Panc1 (cell line): ENCODE data around the gene IGF2R. TPM values are rescaled to one million over a fixed set of nuclear protein-coding genes. Genes with fewer than 3 reads are reported as not detected.

Experiments used
- ATAC-seq: fragments of 200-7000 bp; cut with Tn5 transposase; 2 replicates; pipeline ENCODE4 v1.9.1; 2020; ENCODE audit warnings: mild to moderate bottlenecking, moderate library complexity
- BruUV-seq: library from RNA; stranded (reverse); fragments of 400-500 nt; replicated peaks from 2 replicates; lab custom pipeline; 2021; lab: Mats Ljungman, UMichigan
- CTCF ChIA-PET: fragments of 300-600 bp; sonication (Branson Sonifier 250); formaldehyde crosslinking; loops from one replicate; lab custom pipeline; 2022; ENCODE audit warnings: antibody characterized with exemption; lab: Charles Lee
- POLR2A ChIA-PET: fragments of 300-600 bp; sonication (Branson Sonifier 250); formaldehyde crosslinking; loops from one replicate; lab custom pipeline; 2022; ENCODE audit warnings: antibody characterized with exemption; lab: Charles Lee
- DNase-seq: peaks from one replicate; pipeline ENCODE4 v3.0.0-alpha.2; 2010; ENCODE audit warnings: low read depth, low spot score
- H3K27ac ChIP-seq: 2 replicates; pipeline ENCODE4 v1.5.1; 2011; ENCODE audit warnings: mild to moderate bottlenecking, low read length, inconsistent platforms
- H3K27me3 ChIP-seq: fragments of 200-500 bp; sonication (Bioruptor generic); 2 replicates; pipeline ENCODE4 v1.6.0; 2014; ENCODE audit warnings: low read length, inconsistent platforms; ENCODE audit not compliant: control insufficient read depth, insufficient read depth
- H3K36me3 ChIP-seq: fragments of 200-500 bp; sonication (Bioruptor generic); 2 replicates; pipeline ENCODE4 v1.5.1; 2014; ENCODE audit warnings: inconsistent platforms, mild to moderate bottlenecking, low read length, moderate library complexity; ENCODE audit not compliant: control insufficient read depth, insufficient read depth
- H3K4me1 ChIP-seq: 2 replicates; pipeline ENCODE4 v1.5.1; 2011; ENCODE audit warnings: inconsistent platforms, mild to moderate bottlenecking, low read length, moderate library complexity; ENCODE audit not compliant: control insufficient read depth, insufficient read depth
- H3K4me3 ChIP-seq, 2 experiments: 2 replicates each; pipeline ENCODE4 v1.5.1; 2011 to 2012; ENCODE audit warnings: low read depth in 2 of 2, low read length in 2 of 2, mild to moderate bottlenecking in 2 of 2, inconsistent platforms in 1 of 2, moderate library complexity in 1 of 2
- H3K9me3 ChIP-seq: fragments of 200-500 bp; sonication (Bioruptor generic); 2 replicates; pipeline ENCODE4 v1.5.1; 2014; ENCODE audit warnings: low read depth, mild to moderate bottlenecking, inconsistent platforms, low read length, moderate library complexity; ENCODE audit not compliant: control insufficient read depth, insufficient read depth
- POLR2AphosphoS5 ChIP-seq: IDR thresholded peaks from 2 replicates; pipeline ENCODE4 v1.6.1; 2012; ENCODE audit warnings: mild to moderate bottlenecking, low read depth, low read length, moderate library complexity
- SIN3A ChIP-seq: IDR thresholded peaks from 2 replicates; pipeline ENCODE4 v1.6.1; 2012; ENCODE audit warnings: low read depth, mild to moderate bottlenecking, low read length, moderate library complexity, borderline replicate concordance; ENCODE audit not compliant: insufficient read depth
- TCF7L2 ChIP-seq: IDR thresholded peaks from 2 replicates; pipeline ENCODE4 v1.6.1; 2011; ENCODE audit warnings: mild to moderate bottlenecking, low read depth, low read length, inconsistent platforms
- in situ Hi-C: cut with HindIII; loops from 2 replicates; pipeline ENCODE4 v1.10.0; 2016; ENCODE audit warnings: low sequenced_read_pairs, low pct_unique_long_range_greater_than_20kb
- intact Hi-C: fragments of 100-400 bp; cut with micrococcal nuclease; formaldehyde crosslinking; loops from one replicate; pipeline ENCODE4 v1.10.0; 2022; ENCODE audit not compliant: unreplicated experiment
- total RNA-seq: library from RNA; stranded (reverse); gene quantifications from one replicate; pipeline ENCODE4 v1.2.1, GENCODE V29; 2021; ENCODE audit not compliant: unreplicated experiment
- TF ChIP-seq, protein P1 (sequence below), 2 experiments: IDR thresholded peaks; 2 replicates each; pipeline ENCODE4 v1.6.1; 2011 to 2012; ENCODE audit warnings: low read depth in 2 of 2, control low read depth in 1 of 2, low read length in 1 of 2, mild to moderate bottlenecking in 1 of 2, moderate library complexity in 1 of 2; ENCODE audit not compliant: insufficient read depth in 1 of 2
- TF ChIP-seq, protein P2 (sequence below): fragments of 450-650 bp; IDR thresholded peaks from 2 replicates; pipeline ENCODE4 v1.5.1; 2017; ENCODE audit warnings: mild to moderate bottlenecking

Gene IGF2R
- total RNA-seq, 1 experiment from 2014 or later: 163 TPM

DNA sequence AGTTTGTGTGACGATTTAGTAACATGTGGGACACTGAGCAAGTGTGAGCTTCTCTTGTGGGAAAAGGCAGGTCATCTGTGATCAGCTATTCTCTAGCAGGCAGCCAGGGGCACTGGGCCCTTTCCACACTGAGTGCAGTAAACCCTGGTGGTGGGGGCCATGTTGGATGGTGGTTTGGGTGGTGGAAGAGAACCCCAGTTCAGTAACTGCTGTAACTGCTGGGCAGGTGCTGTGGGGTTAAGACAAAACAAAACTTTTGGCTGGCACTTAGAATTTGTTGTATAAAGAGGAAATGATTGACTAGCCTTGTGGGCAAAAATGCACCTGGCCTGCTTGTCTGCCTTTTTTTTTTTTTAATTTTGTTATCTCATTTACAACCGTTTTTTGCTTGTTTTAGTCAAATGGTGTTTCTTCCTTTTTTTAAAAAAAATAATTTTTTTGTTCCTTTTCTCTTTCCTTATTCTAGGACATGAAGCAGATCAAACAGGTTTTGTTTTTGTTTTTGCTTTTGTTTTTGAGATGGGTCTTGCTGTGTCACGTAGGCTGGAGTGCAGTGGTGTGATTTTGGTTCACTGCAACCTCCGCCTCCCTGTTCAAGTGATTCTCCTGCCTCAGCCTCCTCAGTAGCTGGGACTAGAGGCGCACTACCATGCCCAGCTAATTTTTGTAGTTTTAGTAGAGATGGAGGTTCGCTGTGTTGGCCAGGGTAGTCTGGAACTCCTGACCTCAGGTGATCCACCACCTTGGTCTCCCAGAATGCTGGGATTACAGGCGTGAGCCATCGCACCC, 59.8 kb downstream of the IGF2R start:
- H3K27me3 ChIP-seq: no peaks in the 10 kb centered on the region
- CTCF ChIA-PET: interaction anchor here (0.7 kb wide), 1 partner anchor 49 kb away, joined by 5 read pairs; no protein-coding TSS in a partner anchor
- TF ChIP-seq, protein P1, sequence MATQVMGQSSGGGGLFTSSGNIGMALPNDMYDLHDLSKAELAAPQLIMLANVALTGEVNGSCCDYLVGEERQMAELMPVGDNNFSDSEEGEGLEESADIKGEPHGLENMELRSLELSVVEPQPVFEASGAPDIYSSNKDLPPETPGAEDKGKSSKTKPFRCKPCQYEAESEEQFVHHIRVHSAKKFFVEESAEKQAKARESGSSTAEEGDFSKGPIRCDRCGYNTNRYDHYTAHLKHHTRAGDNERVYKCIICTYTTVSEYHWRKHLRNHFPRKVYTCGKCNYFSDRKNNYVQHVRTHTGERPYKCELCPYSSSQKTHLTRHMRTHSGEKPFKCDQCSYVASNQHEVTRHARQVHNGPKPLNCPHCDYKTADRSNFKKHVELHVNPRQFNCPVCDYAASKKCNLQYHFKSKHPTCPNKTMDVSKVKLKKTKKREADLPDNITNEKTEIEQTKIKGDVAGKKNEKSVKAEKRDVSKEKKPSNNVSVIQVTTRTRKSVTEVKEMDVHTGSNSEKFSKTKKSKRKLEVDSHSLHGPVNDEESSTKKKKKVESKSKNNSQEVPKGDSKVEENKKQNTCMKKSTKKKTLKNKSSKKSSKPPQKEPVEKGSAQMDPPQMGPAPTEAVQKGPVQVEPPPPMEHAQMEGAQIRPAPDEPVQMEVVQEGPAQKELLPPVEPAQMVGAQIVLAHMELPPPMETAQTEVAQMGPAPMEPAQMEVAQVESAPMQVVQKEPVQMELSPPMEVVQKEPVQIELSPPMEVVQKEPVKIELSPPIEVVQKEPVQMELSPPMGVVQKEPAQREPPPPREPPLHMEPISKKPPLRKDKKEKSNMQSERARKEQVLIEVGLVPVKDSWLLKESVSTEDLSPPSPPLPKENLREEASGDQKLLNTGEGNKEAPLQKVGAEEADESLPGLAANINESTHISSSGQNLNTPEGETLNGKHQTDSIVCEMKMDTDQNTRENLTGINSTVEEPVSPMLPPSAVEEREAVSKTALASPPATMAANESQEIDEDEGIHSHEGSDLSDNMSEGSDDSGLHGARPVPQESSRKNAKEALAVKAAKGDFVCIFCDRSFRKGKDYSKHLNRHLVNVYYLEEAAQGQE (IDR thresholded peaks at IDR 0.05; ENCODE audit: insufficient read depth in 1 of 2, low read depth in 2 of 2, low read length in 1 of 2): no peak
- no peak for TF ChIP-seq POLR2AphosphoS5
- no peak for TF ChIP-seq SIN3A
- no peak for TF ChIP-seq TCF7L2
- TF ChIP-seq, protein P2, sequence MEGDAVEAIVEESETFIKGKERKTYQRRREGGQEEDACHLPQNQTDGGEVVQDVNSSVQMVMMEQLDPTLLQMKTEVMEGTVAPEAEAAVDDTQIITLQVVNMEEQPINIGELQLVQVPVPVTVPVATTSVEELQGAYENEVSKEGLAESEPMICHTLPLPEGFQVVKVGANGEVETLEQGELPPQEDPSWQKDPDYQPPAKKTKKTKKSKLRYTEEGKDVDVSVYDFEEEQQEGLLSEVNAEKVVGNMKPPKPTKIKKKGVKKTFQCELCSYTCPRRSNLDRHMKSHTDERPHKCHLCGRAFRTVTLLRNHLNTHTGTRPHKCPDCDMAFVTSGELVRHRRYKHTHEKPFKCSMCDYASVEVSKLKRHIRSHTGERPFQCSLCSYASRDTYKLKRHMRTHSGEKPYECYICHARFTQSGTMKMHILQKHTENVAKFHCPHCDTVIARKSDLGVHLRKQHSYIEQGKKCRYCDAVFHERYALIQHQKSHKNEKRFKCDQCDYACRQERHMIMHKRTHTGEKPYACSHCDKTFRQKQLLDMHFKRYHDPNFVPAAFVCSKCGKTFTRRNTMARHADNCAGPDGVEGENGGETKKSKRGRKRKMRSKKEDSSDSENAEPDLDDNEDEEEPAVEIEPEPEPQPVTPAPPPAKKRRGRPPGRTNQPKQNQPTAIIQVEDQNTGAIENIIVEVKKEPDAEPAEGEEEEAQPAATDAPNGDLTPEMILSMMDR: no peak
- no peaks in the 10 kb centered on the region for H3K9me3 ChIP-seq
- no peak overlapping the region for H3K27ac ChIP-seq
- no peak for ATAC-seq
- in situ Hi-C loops: no loop called here
- POLR2A ChIA-PET: no interaction called here
- H3K4me3 ChIP-seq: no peak overlapping the region
- BruUV-seq: no TSS peak
- no peak for DNase-seq
- H3K4me1 ChIP-seq: no peaks in the 10 kb centered on the region
- intact Hi-C loops: no loop called here
- H3K36me3 ChIP-seq: peaks cover 21% of the 10 kb centered on the region

DNA sequence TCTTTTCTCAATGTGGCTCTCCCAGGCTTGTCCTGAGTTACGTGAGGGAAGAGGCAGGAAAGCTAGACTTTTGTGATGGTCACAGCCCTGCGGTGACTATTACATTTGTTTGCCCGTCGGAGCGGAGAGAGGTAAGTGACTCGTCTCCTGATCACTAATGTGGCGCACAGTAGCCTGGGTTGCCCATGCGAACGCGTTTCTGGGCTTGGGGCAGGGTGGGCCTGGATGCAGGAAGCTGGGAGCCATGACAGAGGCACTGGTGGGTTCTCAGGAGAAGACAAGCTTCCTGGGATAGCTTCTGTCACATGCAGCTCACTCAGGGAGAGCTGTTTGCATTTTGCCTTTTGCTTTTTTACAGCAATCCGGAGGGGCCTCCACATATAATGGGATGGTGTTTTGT, 60.6 kb downstream of the IGF2R start:
- no peaks in the 10 kb centered on the region for H3K4me1 ChIP-seq
- no peaks in the 10 kb centered on the region for H3K27me3 ChIP-seq
- ChIA-PET POLR2A (no interaction called here), CTCF (no interaction called here)
- TF ChIP-seq, protein P2: no peak
- intact Hi-C loops: no loop called here
- BruUV-seq: no TSS peak
- H3K4me3 ChIP-seq: no peak overlapping the region
- H3K27ac ChIP-seq: no peak overlapping the region
- in situ Hi-C loops: no loop called here
- ATAC-seq (no peak), DNase-seq (no peak)
- peaks cover 24% of the 10 kb centered on the region for H3K36me3 ChIP-seq
- H3K9me3 ChIP-seq: no peaks in the 10 kb centered on the region
